HCT116 (cell line): Measurements from ENCODE around the gene SBF2. TPM values are rescaled to one million over a fixed set of nuclear protein-coding genes. Genes with fewer than 3 reads are reported as not detected.

ENCODE experiments used
- ATAC-seq: fragments of 200-7000 bp; cut with Tn5 transposase; 2 replicates; pipeline ENCODE4 v1.9.1; 2020; ENCODE audit warnings: mild to moderate bottlenecking, moderate library complexity
- BruUV-seq: library from RNA; stranded (reverse); fragments of 400-500 nt; replicated peaks from 2 replicates; lab custom pipeline; 2021; lab: Mats Ljungman, UMichigan
- CTCF ChIA-PET: fragments of 300-600 bp; sonication (Branson Sonifier 250); formaldehyde crosslinking; loops from one replicate; lab custom pipeline; 2021; ENCODE audit warnings: antibody characterized with exemption; lab: Charles Lee
- POLR2A ChIA-PET: fragments of 300-600, 350-600 bp; sonication (Branson Sonifier 250); formaldehyde crosslinking; loops from one replicate; lab custom pipeline; 2021; ENCODE audit warnings: antibody characterized with exemption; lab: Charles Lee
- RAD21 ChIA-PET, 2 experiments: fragments of 300-600 bp; sonication (Branson Sonifier 250); formaldehyde crosslinking; loops; one replicate each; lab custom pipeline; 2023; ENCODE audit warnings: low total read pairs in 2 of 2; ENCODE audit not compliant: uncharacterized antibody in 2 of 2, unreplicated experiment in 2 of 2, low non-redundant PET in 1 of 2; lab: Charles Lee
- DNase-seq: peaks from one replicate; pipeline ENCODE4 v3.0.0-alpha.2; 2010; ENCODE audit warnings: low read depth, low spot score
- H2AFZ ChIP-seq: fragments of 200-600 bp; shearing (Covaris generic), sonication (generic); 2 replicates; pipeline ENCODE4 v1.6.1; 2017; ENCODE audit warnings: low read depth, mixed run types, mixed read lengths, antibody characterized with exemption, low read length; ENCODE audit not compliant: poor library complexity, severe bottlenecking
- H3K27ac ChIP-seq: 2 replicates; pipeline ENCODE4 v1.5.1; 2012; ENCODE audit warnings: low read depth, low read length
- H3K27me3 ChIP-seq: fragments of 200-600 bp; sonication (generic); 2 replicates; pipeline ENCODE4 v1.6.1; 2016; ENCODE audit warnings: mixed run types, low read length, mixed read lengths; ENCODE audit not compliant: insufficient read depth
- H3K36me3 ChIP-seq, 2 experiments: fragments of 200-500 bp in 1 of 2; fragments of 200-600 bp in 1 of 2; sonication (Bioruptor generic) in 1 of 2; sonication (generic) in 1 of 2; 2 replicates each; pipeline versions ENCODE4 v1.5.1 to v1.6.1; 2014 to 2016; ENCODE audit warnings: low read length in 2 of 2, inconsistent platforms in 1 of 2, mixed read lengths in 1 of 2, mixed run types in 1 of 2; ENCODE audit not compliant: insufficient read depth in 2 of 2, control insufficient read depth in 1 of 2
- H3K4me1 ChIP-seq, 2 experiments: fragments of 200-600 bp in 1 of 2; sonication (generic) in 1 of 2; 2 replicates each; pipeline versions ENCODE4 v1.5.1 to v1.6.1; 2012 to 2017; ENCODE audit warnings: low read length in 2 of 2, inconsistent platforms in 1 of 2, mild to moderate bottlenecking in 1 of 2, mixed read lengths in 1 of 2, mixed run types in 1 of 2, moderate library complexity in 1 of 2; ENCODE audit not compliant: insufficient read depth in 2 of 2, control insufficient read depth in 1 of 2
- H3K4me2 ChIP-seq: fragments of 200-600 bp; sonication (generic); 2 replicates; pipeline ENCODE4 v1.6.1; 2017; ENCODE audit warnings: mixed run types, low read length, mixed read lengths
- H3K4me3 ChIP-seq, 2 experiments: fragments of 200-600 bp in 1 of 2; sonication (generic) in 1 of 2; replicated peaks in 1 of 2; 2 replicates each; pipeline ENCODE4 v1.5.1; 2011 to 2016; ENCODE audit warnings: low read length in 2 of 2, control low read depth in 1 of 2, low read depth in 1 of 2, mild to moderate bottlenecking in 1 of 2, mixed read lengths in 1 of 2, mixed run types in 1 of 2
- H3K79me2 ChIP-seq: fragments of 200-600 bp; sonication (generic); 2 replicates; pipeline ENCODE4 v1.6.1; 2017; ENCODE audit warnings: mild to moderate bottlenecking, mixed run types, low read length, moderate library complexity, mixed read lengths; ENCODE audit not compliant: insufficient read depth
- H3K9ac ChIP-seq: fragments of 200-600 bp; sonication (generic); 2 replicates; pipeline ENCODE4 v1.6.1; 2016; ENCODE audit warnings: low read length, mixed read lengths
- H3K9me2 ChIP-seq: fragments of 200-600 bp; sonication (generic), shearing (Covaris generic); 2 replicates; pipeline ENCODE4 v1.6.1; 2017; ENCODE audit warnings: mixed run types, mild to moderate bottlenecking, moderate library complexity; ENCODE audit not compliant: insufficient read depth
- H3K9me3 ChIP-seq, 2 experiments: fragments of 200-500 bp in 1 of 2; fragments of 200-600 bp in 1 of 2; sonication (Bioruptor generic) in 1 of 2; sonication (generic) in 1 of 2; 2 replicates each; pipeline ENCODE4 v1.6.1; 2014 to 2017; ENCODE audit warnings: low read length in 2 of 2, mixed read lengths in 2 of 2, inconsistent platforms in 1 of 2, low read depth in 1 of 2, mild to moderate bottlenecking in 1 of 2, mixed run types in 1 of 2, moderate library complexity in 1 of 2; ENCODE audit not compliant: control insufficient read depth in 1 of 2, insufficient read depth in 1 of 2
- H4K20me1 ChIP-seq: fragments of 200-600 bp; sonication (generic), shearing (Covaris generic); 2 replicates; pipeline ENCODE4 v1.6.1; 2017; ENCODE audit warnings: mixed run types, mild to moderate bottlenecking, moderate library complexity; ENCODE audit not compliant: insufficient read depth
- CBX3 ChIP-seq: IDR thresholded peaks from 2 replicates; pipeline ENCODE4 v1.6.1; 2012; ENCODE audit warnings: low read depth
- ELF1 ChIP-seq: IDR thresholded peaks from 2 replicates; pipeline ENCODE4 v1.6.1; 2012; ENCODE audit warnings: low read depth, borderline replicate concordance
- EZH2 ChIP-seq: fragments of 200-600 bp; sonication (generic); IDR thresholded peaks from 2 replicates; pipeline ENCODE4 v1.6.1; 2017; ENCODE audit warnings: antibody characterized with exemption, mixed run types
- EZH2phosphoT487 ChIP-seq: fragments of 200-600 bp; IDR thresholded peaks from 2 replicates; pipeline ENCODE4 v1.6.1; 2018; ENCODE audit warnings: antibody characterized with exemption, borderline replicate concordance
- FOSL1 ChIP-seq: IDR thresholded peaks from 2 replicates; pipeline ENCODE4 v1.6.1; 2012; ENCODE audit warnings: low read depth
- JUND ChIP-seq: IDR thresholded peaks from 2 replicates; pipeline ENCODE4 v1.6.1; 2012
- POLR2AphosphoS5 ChIP-seq: IDR thresholded peaks from 2 replicates; pipeline ENCODE4 v1.6.1; 2011; ENCODE audit warnings: mild to moderate bottlenecking, low read depth, low read length, moderate library complexity
- SP1 ChIP-seq: IDR thresholded peaks from 2 replicates; pipeline ENCODE4 v1.6.1; 2012; ENCODE audit warnings: low read depth
- SRF ChIP-seq: IDR thresholded peaks from 2 replicates; pipeline ENCODE4 v1.6.1; 2012; ENCODE audit warnings: low read depth
- TCF7L2 ChIP-seq: IDR thresholded peaks from 2 replicates; pipeline ENCODE4 v1.7.0; 2011; ENCODE audit warnings: borderline replicate concordance, inconsistent platforms; ENCODE audit not compliant: insufficient read depth, insufficient read length; ENCODE audit errors: extremely low read depth
- ZFX ChIP-seq: fragments of 450-650 bp; IDR thresholded peaks from 2 replicates; pipeline ENCODE4 v1.6.1; 2017
- ZNF274 ChIP-seq: fragments of 200-500 bp; sonication (Bioruptor generic); IDR thresholded peaks from 2 replicates; pipeline ENCODE4 v1.6.1; 2014; ENCODE audit warnings: mild to moderate bottlenecking, low read depth, low read length, inconsistent platforms
- intact Hi-C: fragments of 100-400 bp; cut with micrococcal nuclease; formaldehyde crosslinking; loops from 2 replicates; pipeline ENCODE4 v1.10.0; 2022
- total RNA-seq: library from RNA; stranded (reverse); gene quantifications from one replicate; pipeline ENCODE4 v1.2.1, GENCODE V29; 2021; ENCODE audit not compliant: unreplicated experiment

The SBF2 gene
- total RNA-seq, 1 experiment from 2014 or later: 35.0 TPM

GRCh38 chr11:9771071-9771511 lies 522.9 kb downstream of the SBF2 start:
- peaks cover 0 to 6% of the 10 kb centered on the region in 2 experiments; a peak in 1 of 4 replicates for H3K4me1 ChIP-seq
- H3K36me3 ChIP-seq: no peaks in the 10 kb centered on the region
- no peaks in the 10 kb centered on the region for H4K20me1 ChIP-seq
- no peaks in the 10 kb centered on the region for H3K9me3 ChIP-seq
- RAD21 ChIA-PET: no interaction called here
- no peak overlapping the region for H3K4me2 ChIP-seq
- H3K27ac ChIP-seq: no peak overlapping the region
- H3K9ac ChIP-seq: no peak overlapping the region
- no peaks in the 10 kb centered on the region for H3K9me2 ChIP-seq
- no TSS peak for BruUV-seq
- H3K4me3 ChIP-seq: no peak overlapping the region
- TF ChIP-seq EZH2: no peak
- TF ChIP-seq JUND: no peak
- no peak for TF ChIP-seq CBX3
- no peak for TF ChIP-seq SRF
- no peak for TF ChIP-seq FOSL1
- no peak for TF ChIP-seq ELF1
- no peak for TF ChIP-seq ZNF274
- no peak for TF ChIP-seq POLR2AphosphoS5
- no peak for TF ChIP-seq EZH2phosphoT487
- TF ChIP-seq TCF7L2: no peak
- no peak for TF ChIP-seq ZFX
- no peak for TF ChIP-seq SP1
- no peaks in the 10 kb centered on the region for H3K79me2 ChIP-seq
- CTCF ChIA-PET: no interaction called here
- H2AFZ ChIP-seq: no peak overlapping the region
- ATAC-seq (no peak), DNase-seq (no peak)
- intact Hi-C loops: no loop called here
- no peaks in the 10 kb centered on the region for H3K27me3 ChIP-seq
- POLR2A ChIA-PET: no interaction called here

DNA sequence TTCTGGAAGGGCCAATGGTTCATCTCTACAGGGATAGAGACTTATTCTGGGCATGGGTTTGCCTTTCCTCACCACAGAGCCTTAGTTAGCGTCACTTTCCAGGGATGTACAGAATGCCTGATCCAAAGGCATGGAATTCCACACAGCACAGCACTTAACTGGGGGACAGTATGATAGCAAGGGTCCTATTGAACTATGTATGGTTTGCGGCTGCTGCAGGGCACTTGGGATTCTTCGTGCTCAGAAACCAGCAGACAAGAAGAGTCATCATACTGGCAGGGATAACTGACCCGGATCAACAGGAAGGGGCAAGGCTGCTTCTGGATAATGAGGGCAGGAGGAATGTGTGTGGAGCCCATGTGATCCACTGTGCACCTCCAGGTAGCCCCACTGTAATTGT lies 524.4 kb downstream of the SBF2 start:
- Histone ChIP-seq H3K27ac (no peak overlapping the region), H4K20me1 (no peaks in the 10 kb centered on the region), H3K4me3 (no peak overlapping the region), H2AFZ (no peak overlapping the region), H3K9me3 (no peaks in the 10 kb centered on the region), H3K27me3 (no peaks in the 10 kb centered on the region), H3K4me1 (peaks cover 11% of the 10 kb centered on the region in 2 experiments; a peak in 3 of 4 replicates), H3K4me2 (no peak overlapping the region), H3K36me3 (no peaks in the 10 kb centered on the region), H3K9me2 (no peaks in the 10 kb centered on the region), H3K79me2 (0 out of 2 replicates have a peak, but pooled peaks cover 5% of the 10 kb centered on the region), H3K9ac (no peak overlapping the region)
- no TSS peak for BruUV-seq
- ATAC-seq: no peak
- RAD21 ChIA-PET: no interaction called here
- POLR2A ChIA-PET: no interaction called here
- TF ChIP-seq TCF7L2 (no peak), ZFX (no peak), POLR2AphosphoS5 (no peak)
- no peak for DNase-seq
- intact Hi-C loops: no loop called here
- CTCF ChIA-PET: no interaction called here
